Erythroblast (primary cell): ENCODE measurements around the gene TNFRSF9.

Experiments
- DNase-seq, 2 experiments: peaks; one replicate each; lab custom pipeline; 2025; lab: John Stamatoyannopoulos, UW
- GATA1 ChIP-seq: IDR thresholded peaks from 2 replicates; pipeline ENCODE4 v1.6.1; 2011; ENCODE audit warnings: low read depth, mild to moderate bottlenecking, control low read depth, low read length, moderate library complexity
- POLR2A ChIP-seq: IDR thresholded peaks from 2 replicates; pipeline ENCODE4 v1.6.1; 2011; ENCODE audit warnings: mild to moderate bottlenecking, low read length

The TNFRSF9 gene

DNA sequence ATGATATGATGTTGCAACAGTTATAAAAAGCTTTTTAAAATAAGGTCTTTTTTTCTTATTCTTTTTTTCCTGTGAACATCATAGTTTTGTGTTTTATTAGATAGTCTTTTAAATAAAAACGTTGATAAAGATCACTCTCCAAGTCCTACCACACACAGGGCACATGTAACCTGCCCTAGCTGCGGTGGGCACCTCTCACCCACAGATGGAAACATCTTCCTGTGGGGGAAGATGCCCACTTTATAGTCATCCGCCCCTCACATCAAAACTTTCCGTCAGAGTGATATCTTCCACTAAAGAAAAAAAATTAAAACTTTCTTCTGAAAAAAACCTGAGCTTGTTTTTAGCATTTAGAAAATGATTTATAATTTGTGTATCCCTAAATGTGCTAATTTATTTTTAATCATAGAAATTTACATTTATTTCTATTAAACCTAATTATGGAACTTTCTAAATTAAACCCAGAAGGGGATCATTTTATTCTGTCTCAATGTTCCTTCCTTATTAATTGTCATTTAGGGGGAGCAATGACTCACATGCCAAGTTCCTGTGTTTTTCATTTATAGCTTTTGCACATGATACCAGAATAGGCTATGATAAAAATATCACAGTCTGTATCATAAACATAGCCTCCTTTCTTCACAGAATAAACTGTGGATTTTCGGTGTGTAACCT, 24.7 kb downstream of the TNFRSF9 start:
- no peak for DNase-seq
- TF ChIP-seq POLR2A (no peak), GATA1 (no peak)

- DNase-seq: peak in 1 of 2 experiments; percentile 22
- no peak for TF ChIP-seq GATA1
- no peak for TF ChIP-seq POLR2A
Measured at GRCh38 chr1:7912743-7913557, 27.7 kb downstream of the TNFRSF9 start.

DNA sequence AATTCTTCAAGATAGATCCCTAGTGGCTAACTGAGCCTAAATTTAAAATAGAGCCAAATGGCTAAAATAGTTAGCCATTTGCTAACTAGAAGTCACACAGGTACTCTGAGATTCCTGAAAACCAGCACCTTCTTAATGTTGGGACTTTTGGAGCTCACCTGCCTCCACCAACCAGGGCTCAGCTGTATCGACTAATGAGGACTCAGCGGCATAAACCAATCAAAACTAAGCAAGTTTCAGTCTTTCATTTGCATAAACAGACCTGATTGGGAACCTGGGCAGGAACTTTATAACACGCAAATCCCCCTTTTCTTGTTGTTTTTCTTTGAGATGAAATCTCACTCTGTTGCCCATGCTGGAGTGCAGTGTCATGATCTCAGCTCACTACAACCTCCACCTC, 28.5 kb downstream of the TNFRSF9 start:
- no peak for TF ChIP-seq GATA1
- TF ChIP-seq POLR2A: no peak
- DNase-seq: no peak

DNA sequence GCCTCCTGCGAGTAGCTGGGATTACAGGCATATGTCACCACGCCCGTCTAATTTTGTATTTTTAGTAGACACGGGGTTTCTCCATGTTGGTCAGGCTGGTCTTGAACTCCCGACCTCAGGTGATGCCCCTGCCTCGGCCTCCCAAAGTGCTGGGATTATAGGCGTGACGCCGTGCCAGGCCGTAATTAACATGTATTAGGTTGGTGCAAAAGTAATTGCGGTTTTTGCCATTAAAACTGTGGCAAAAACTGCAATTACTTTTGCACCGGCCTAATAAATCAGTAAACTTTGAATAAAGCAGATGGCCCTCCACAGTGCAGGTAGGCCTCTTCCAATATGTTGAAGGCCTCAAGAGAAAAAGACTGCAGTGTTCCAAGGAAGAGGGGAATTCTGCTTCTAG, 35.4 kb downstream of the TNFRSF9 start:
- TF ChIP-seq GATA1 (no peak), POLR2A (no peak)
- DNase-seq: no peak

DNA sequence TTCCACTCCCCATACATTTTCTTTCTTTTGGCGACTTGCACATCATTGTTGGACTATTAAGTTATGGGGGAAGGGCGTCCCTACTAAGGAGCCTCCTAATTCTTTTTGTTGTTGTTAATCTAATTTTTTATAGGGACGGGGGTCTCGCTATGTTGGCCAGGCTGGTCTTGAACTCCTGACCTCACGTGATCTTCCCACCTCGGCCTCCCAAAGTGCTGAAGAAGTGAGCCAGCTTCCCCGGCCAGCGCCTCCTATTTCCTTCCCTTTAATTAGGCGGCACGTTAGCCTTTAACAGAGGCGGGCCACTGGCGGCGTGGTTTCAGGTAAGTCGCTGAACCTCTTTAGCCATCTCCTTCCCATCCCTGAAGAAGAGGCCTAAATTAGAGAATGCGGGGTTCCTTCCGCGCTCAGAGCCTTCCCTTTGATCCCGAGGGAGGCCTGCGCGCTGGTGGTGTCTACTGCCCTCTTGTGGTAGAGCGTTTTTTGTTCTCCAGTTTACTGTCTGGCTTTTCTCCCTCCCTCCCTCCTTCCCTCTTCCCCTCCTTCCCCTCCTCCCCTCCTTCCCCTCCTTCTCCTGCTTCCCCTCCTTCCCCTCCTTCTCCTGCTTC, 38.1 kb downstream of the TNFRSF9 start:
- TF ChIP-seq POLR2A (no peak), GATA1 (no peak)
- peak; percentile 67 to 80 for DNase-seq

GRCh38 chr1:7899741-7900140, 40.9 kb downstream of the TNFRSF9 start:
- DNase-seq: no peak
- TF ChIP-seq GATA1 (no peak), POLR2A (no peak)

- DNase-seq: no peak
- TF ChIP-seq POLR2A (no peak), GATA1 (no peak)
Measured at GRCh38 chr1:7898962-7899361, 41.7 kb downstream of the TNFRSF9 start.

- no peak for DNase-seq
- TF ChIP-seq POLR2A (no peak), GATA1 (no peak)
Measured at GRCh38 chr1:7896994-7897393, 43.6 kb downstream of the TNFRSF9 start.

- no peak for DNase-seq
- TF ChIP-seq GATA1: no peak
Measured at GRCh38 chr1:7893529-7894180, 47.0 kb downstream of the TNFRSF9 start.

DNA sequence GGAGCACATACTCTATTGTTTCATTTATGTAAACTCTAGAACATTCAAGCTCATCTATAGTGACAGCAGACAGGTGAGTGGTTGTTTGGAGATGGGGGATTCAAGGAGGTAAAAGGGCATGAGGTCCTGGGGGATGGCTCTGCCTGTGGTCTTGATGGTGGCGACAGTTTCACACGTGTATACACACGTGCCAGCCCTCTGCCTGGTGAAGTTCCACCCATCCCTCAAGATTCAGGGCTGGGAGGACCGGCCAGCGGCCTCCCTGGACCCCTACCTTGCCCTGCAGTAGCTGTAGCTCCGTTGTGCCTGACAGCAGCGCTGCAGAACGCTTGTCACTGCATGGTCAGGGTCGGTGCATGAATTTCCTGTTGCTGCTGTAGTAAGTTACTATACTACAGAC, 48.8 kb downstream of the TNFRSF9 start:
- DNase-seq: no peak
- TF ChIP-seq POLR2A (no peak), GATA1 (no peak)

- no peak for DNase-seq
- no peak for TF ChIP-seq GATA1
- TF ChIP-seq POLR2A: no peak
Measured at GRCh38 chr1:7890853-7891252, 49.8 kb downstream of the TNFRSF9 start.

DNA sequence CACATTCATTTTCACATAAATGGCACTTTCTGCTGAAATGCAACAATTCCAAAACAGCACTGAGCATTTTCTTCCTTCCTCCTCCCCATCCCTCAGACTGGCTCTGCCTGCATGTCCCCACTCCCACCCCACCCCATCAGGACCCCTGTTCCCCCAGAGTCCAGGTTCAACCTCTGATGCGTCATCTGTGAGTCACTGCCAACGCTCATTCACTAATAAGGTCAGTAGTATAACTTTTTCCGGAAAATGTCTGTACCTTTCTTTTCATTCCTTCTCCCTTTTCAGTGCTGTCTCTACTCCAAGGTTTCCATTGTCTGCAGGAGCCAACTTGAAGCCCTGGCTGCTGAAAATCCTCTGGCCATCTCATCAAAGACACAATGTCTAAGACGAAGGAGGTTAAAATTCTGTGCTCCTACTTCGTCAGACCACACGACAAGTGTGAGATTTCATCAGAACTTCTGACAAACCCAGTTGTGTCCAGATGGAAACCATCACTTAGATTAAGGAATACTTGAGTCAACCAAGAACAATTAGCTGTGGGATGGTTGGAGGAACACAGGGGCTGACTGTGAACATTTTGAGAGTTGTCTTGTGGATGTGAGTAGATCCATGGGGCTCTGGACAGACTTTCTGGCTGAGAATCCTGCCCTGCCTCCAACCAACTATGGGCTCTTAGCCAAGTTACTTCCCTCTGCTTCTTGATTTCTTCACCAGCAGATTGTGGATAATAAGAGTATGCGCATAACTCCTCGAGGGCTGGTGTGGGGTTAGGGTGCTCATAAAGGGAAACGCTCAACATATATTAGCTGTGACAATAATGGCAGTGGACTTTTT, 52.2 kb downstream of the TNFRSF9 start:
- no peak for TF ChIP-seq GATA1
- TF ChIP-seq POLR2A: no peak
- no peak for DNase-seq

DNA sequence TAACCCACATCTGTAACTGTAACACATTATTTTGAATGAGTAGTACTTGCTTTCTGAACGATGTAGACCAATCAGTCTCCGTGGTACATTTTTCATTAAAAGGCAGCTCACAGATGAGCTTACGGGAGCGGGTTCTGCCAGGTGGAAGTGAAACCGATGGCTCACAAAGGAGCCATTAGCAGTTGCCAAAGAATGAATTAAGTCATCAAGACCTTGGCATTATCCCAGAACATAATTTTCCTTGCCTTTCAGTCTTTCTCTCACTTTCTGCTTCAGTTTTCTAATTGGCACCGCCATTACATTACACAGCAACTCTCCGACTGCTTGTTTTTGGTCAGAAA, 54.3 kb downstream of the TNFRSF9 start:
- no peak for TF ChIP-seq GATA1
- no peak for TF ChIP-seq POLR2A
- DNase-seq: no peak
